GM12878 (cell line): Measurements from ENCODE around the gene ADCY1. TPM values are rescaled to one million over a fixed set of nuclear protein-coding genes. Genes with fewer than 3 reads are reported as not detected.

Experiments
- ATAC-seq: fragments of 200-7000 bp; cut with Tn5 transposase; 3 replicates; pipeline ENCODE4 v1.9.1; 2020; ENCODE audit warnings: mild to moderate bottlenecking, moderate library complexity
- BruUV-seq: library from RNA; stranded (reverse); fragments of 400-500 nt; replicated peaks from 2 replicates; lab custom pipeline; 2021; lab: Mats Ljungman, UMichigan
- CTCF ChIA-PET: fragments of 300-600 bp; sonication (Branson Sonifier 250); formaldehyde crosslinking; extraction: SDS; loops from one replicate; lab custom pipeline; 2021; ENCODE audit warnings: inconsistent platforms; lab: Yijun Ruan, JAX
- POLR2A ChIA-PET: fragments of 350-600 bp; formaldehyde crosslinking; extraction: SDS; loops from one replicate; lab custom pipeline; 2021; ENCODE audit warnings: inconsistent platforms; lab: Charles Lee
- RAD21 ChIA-PET: fragments of 300-600 bp; sonication (Branson Sonifier 250); formaldehyde crosslinking; loops from one replicate; lab custom pipeline; 2023; ENCODE audit warnings: antibody characterized with exemption; ENCODE audit not compliant: unreplicated experiment; lab: Charles Lee
- SMC1A ChIA-PET: fragments of 300-600 bp; sonication (Branson Sonifier 250); formaldehyde crosslinking; loops from one replicate; lab custom pipeline; 2023; ENCODE audit not compliant: unreplicated experiment, uncharacterized antibody; lab: Charles Lee
- DNase-seq: peaks from one replicate; pipeline ENCODE4 v3.0.0-alpha.2; 2011; ENCODE audit warnings: low read depth, low spot score
- FAIRE-seq: peaks from 3 replicates; lab custom pipeline; 2011; peaks lifted over from hg19 to GRCh38; lab: Jason Lieb, UNC
- H2AFZ ChIP-seq: 2 replicates; pipeline ENCODE4 v1.6.0; 2011; ENCODE audit warnings: low read depth, low read length, control low read depth; ENCODE audit not compliant: control insufficient read depth
- H3K27ac ChIP-seq: 2 replicates; pipeline ENCODE4 v1.5.1; 2011; ENCODE audit warnings: control low read depth; ENCODE audit not compliant: control insufficient read depth, insufficient read depth
- H3K27me3 ChIP-seq, 2 experiments: replicated peaks in 1 of 2; 2 replicates each; pipeline versions ENCODE4 v1.6.0 to v1.6.1; 2011; ENCODE audit warnings: low read length in 1 of 2; ENCODE audit not compliant: control insufficient read depth in 2 of 2, insufficient read depth in 2 of 2
- H3K36me3 ChIP-seq, 2 experiments: 2 replicates each; pipeline ENCODE4 v1.5.1; 2011; ENCODE audit warnings: low read length in 1 of 2; ENCODE audit not compliant: control insufficient read depth in 2 of 2, insufficient read depth in 2 of 2
- H3K4me1 ChIP-seq: 2 replicates; pipeline ENCODE4 v1.6.1; 2011; ENCODE audit warnings: mild to moderate bottlenecking, low read length, moderate library complexity, mixed read lengths; ENCODE audit not compliant: control insufficient read depth, insufficient read depth
- H3K4me2 ChIP-seq: 2 replicates; pipeline ENCODE4 v1.6.0; 2011; ENCODE audit warnings: control low read depth; ENCODE audit not compliant: control insufficient read depth, insufficient read depth
- H3K4me3 ChIP-seq: fragments of 200-600 bp; sonication (generic); 2 replicates; pipeline ENCODE4 v1.5.1; 2016
- H3K79me2 ChIP-seq: 2 replicates; pipeline ENCODE4 v1.6.0; 2011; ENCODE audit warnings: low read length; ENCODE audit not compliant: control insufficient read depth, insufficient read depth
- H3K9ac ChIP-seq: 2 replicates; pipeline ENCODE4 v1.8.0; 2011; ENCODE audit warnings: low read length, control low read depth, mixed read lengths; ENCODE audit not compliant: control insufficient read depth, insufficient read depth
- H3K9me3 ChIP-seq: replicated peaks from 3 replicates; pipeline ENCODE4 v1.5.1; 2011; ENCODE audit warnings: mild to moderate bottlenecking, low read length; ENCODE audit not compliant: control insufficient read depth, insufficient read depth
- H4K20me1 ChIP-seq: 2 replicates; pipeline ENCODE4 v1.6.0; 2011; ENCODE audit not compliant: control insufficient read depth, insufficient read depth
- BCL3 ChIP-seq: IDR thresholded peaks from 2 replicates; pipeline ENCODE4 v1.6.1; 2011; ENCODE audit warnings: borderline replicate concordance, low read depth, mild to moderate bottlenecking, moderate library complexity, low read length; ENCODE audit not compliant: insufficient read depth, poor library complexity, severe bottlenecking
- BCLAF1 ChIP-seq: fragments of 450-650 bp; IDR thresholded peaks from 2 replicates; pipeline ENCODE4 v1.6.1; 2017; ENCODE audit warnings: antibody characterized with exemption, mild to moderate bottlenecking, moderate library complexity
- CREB1 ChIP-seq: IDR thresholded peaks from 2 replicates; pipeline ENCODE4 v1.6.1; 2012; ENCODE audit warnings: low read depth, mild to moderate bottlenecking, inconsistent platforms
- ETV6 ChIP-seq, 2 experiments: fragments of 450-650 bp in 1 of 2; IDR thresholded peaks in 1 of 2; conservative IDR thresholded peaks in 1 of 2; 2 replicates each; pipeline ENCODE4 v1.6.1; 2014; ENCODE audit warnings: antibody characterized with exemption in 1 of 2, borderline replicate concordance in 1 of 2, low read depth in 1 of 2, mild to moderate bottlenecking in 1 of 2, moderate library complexity in 1 of 2
- HCFC1 ChIP-seq: fragments of 150-350 bp; IDR thresholded peaks from 2 replicates; pipeline ENCODE4 v1.6.1; 2014; ENCODE audit warnings: low read length
- KAT2A ChIP-seq: conservative IDR thresholded peaks from 2 replicates; pipeline ENCODE4 v1.6.1; 2011; ENCODE audit warnings: low read depth, low read length; ENCODE audit not compliant: control insufficient read depth
- NFYB ChIP-seq: IDR thresholded peaks from 2 replicates; pipeline ENCODE4 v1.6.1; 2011; ENCODE audit warnings: low read depth, mild to moderate bottlenecking, low read length, improper control_type of control experiment, moderate library complexity; ENCODE audit not compliant: insufficient read depth
- RAD51 ChIP-seq: fragments of 450-650 bp; IDR thresholded peaks from 2 replicates; pipeline ENCODE4 v1.6.1; 2016; ENCODE audit warnings: moderate library complexity, mild to moderate bottlenecking, inconsistent platforms
- SIN3A ChIP-seq: IDR thresholded peaks from 2 replicates; pipeline ENCODE4 v1.6.1; 2012; ENCODE audit warnings: low read depth, low read length, improper control_type of control experiment
- USF2 ChIP-seq: IDR thresholded peaks from 2 replicates; pipeline ENCODE4 v1.6.1; 2011; ENCODE audit warnings: low read depth, low read length, improper control_type of control experiment, borderline replicate concordance
- ZBED1 ChIP-seq: IDR thresholded peaks from 2 replicates; pipeline ENCODE4 v1.6.1; 2016; ENCODE audit warnings: borderline replicate concordance
- ZNF592 ChIP-seq: fragments of 450-650 bp; IDR thresholded peaks from 2 replicates; pipeline ENCODE4 v1.6.1; 2017; ENCODE audit warnings: mild to moderate bottlenecking, moderate library complexity
- WGBS: methylation state at CpG from one replicate; pipeline ENCODE4 v1.1.6; 2016; ENCODE audit warnings: low lambda C conversion rate; ENCODE audit not compliant: insufficient replicate concordance, insufficient coverage; ENCODE audit errors: missing lambda C conversion rate; 5-methylcytosine and 5-hydroxymethylcytosine counted together
- in situ Hi-C: fragments of 300-500 bp; cut with MboI; formaldehyde crosslinking; loops from 9 replicates; pipeline ENCODE4 v1.14.3; 2018; ENCODE audit warnings: mixed read lengths
- intact Hi-C: fragments of 100-400 bp; cut with micrococcal nuclease; formaldehyde crosslinking; loops from one replicate; pipeline ENCODE4 v1.14.2; 2022; ENCODE audit not compliant: unreplicated experiment
- polyA plus RNA-seq, 11 experiments: library from polyadenylated mRNA; depleted of rRNA in 4 of 11; unstranded in 6 of 11; stranded (reverse) in 5 of 11; fragments of >200 nt; fragmentation: Nextera tagmentation in 4 of 11; fragmentation: Illumina TruSeq in 1 of 11; extraction: Ambion mirVana in 4 of 11; extraction: Trizol in 1 of 11; gene quantifications; 1 replicate in 1 of 11; 2 replicates in 10 of 11; pipeline versions ENCODE4 v1.2.1 to v1.2.3, GENCODE V29; 2011 to 2016; ENCODE audit warnings: inconsistent platforms in 2 of 11, missing spikeins in 2 of 11, low read depth in 1 of 11
- total RNA-seq, 4 experiments: library from RNA; depleted of rRNA in 3 of 4; stranded (reverse); fragments of >200 nt in 3 of 4; fragmentation: Illumina TruSeq in 1 of 4; extraction: Trizol in 1 of 4; gene quantifications; 2 replicates each; pipeline versions ENCODE4 v1.2.1 to v1.2.3, GENCODE V29; 2013 to 2021

ADCY1 gene
- total and polyA plus RNA-seq, 10 of the 15 experiments (the other 5 are each of a cell fraction or from before 2014, with no cell fraction given): 0.13 to 1.4 (median 0.45) TPM; not detected in 1

GRCh38 chr7:45579391-45579801 is 5.2 kb downstream of the ADCY1 start:
- Histone ChIP-seq H2AFZ (no peak overlapping the region), H3K4me1 (no peaks in the 10 kb centered on the region), H3K4me2 (no peak overlapping the region), H3K36me3 (no peaks in the 10 kb centered on the region), H3K9ac (no peak overlapping the region), H3K79me2 (no peaks in the 10 kb centered on the region), H3K27me3 (peaks cover 6 to 10% of the 10 kb centered on the region in 2 experiments; a peak in 2 of 4 replicates), H4K20me1 (no peaks in the 10 kb centered on the region), H3K9me3 (no peaks in the 10 kb centered on the region), H3K4me3 (no peak overlapping the region), H3K27ac (no peak overlapping the region)
- CTCF ChIA-PET: interaction anchor here (1.0 kb wide), 1 partner anchor 278 kb away, joined by 3 read pairs; no protein-coding TSS in a partner anchor
- no TSS peak for BruUV-seq
- POLR2A ChIA-PET: no interaction called here
- DNase-seq (no peak), FAIRE-seq (no peak), ATAC-seq (no peak)
- RAD21 ChIA-PET: no interaction called here
- in situ Hi-C loops: no loop called here
- WGBS: 18% methylated on average over 7 of the region's 7 CpGs
- SMC1A ChIA-PET: no interaction called here
- intact Hi-C loops: no loop called here
- TF ChIP-seq BCLAF1 (no peak), NFYB (no peak), SIN3A (no peak), USF2 (no peak), KAT2A (no peak), RAD51 (no peak), CREB1 (no peak), ZBED1 (no peak), ZNF592 (no peak), ETV6 (conservative IDR thresholded peaks at IDR 0.05 in 1 of 2, IDR thresholded peaks at IDR 0.05 in 1 of 2; ENCODE audit: borderline replicate concordance in 1 of 2, low read depth in 1 of 2) (no peak), HCFC1 (no peak), BCL3 (no peak)
